ENCODE results near the gene ZER1. TPM values are rescaled to one million over a fixed set of nuclear protein-coding genes. Genes with fewer than 3 reads are reported as not detected.

The ZER1 gene
- total and polyA plus RNA-seq, 2 of the 8 experiments (the other 6 are each of a cell fraction or from before 2014, with no cell fraction given): 20.5 to 26.6 TPM

DNA sequence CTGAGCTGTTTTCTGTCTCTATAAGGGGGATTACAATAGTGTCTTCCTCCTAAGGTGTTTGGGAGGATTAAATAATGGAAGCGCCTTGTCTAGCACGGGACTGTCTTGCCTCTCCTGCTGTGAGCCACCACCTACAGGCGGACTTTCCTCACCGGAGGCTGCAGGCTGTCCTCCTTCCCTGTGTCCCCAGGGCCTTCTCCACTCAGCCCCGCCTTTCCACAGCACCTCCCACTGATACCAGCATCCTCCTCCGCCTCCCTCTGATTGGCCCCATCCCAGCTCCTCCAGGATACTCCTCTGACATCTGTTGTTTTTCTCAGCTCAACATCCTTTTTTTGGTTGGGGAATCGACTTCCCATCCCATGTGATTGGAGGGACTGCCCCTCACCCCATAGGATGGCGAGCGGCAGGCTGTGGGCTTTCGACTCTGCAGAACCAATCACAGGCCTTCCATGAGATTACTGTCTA is 46.9 kb downstream of the ZER1 start:
- no peaks in the 10 kb centered on the region for H3K79me2 ChIP-seq (ENCODE audit: control insufficient read depth in 1 of 2, insufficient read depth in 2 of 2, low read length in 2 of 2)
- no peak overlapping the region for H3K56ac ChIP-seq (replicated peaks; ENCODE audit: insufficient read length, low read depth, low read length)
- H3K79me1 ChIP-seq (ENCODE audit: low read depth, low read length): peaks cover 5% of the 10 kb centered on the region; the same call in 1 of the 2 replicates
- no peak overlapping the region for H4K91ac ChIP-seq (replicated peaks; ENCODE audit: insufficient read length, low read length)
- no peak overlapping the region for H3K14ac ChIP-seq (ENCODE audit: insufficient read length)
- H2AFZ ChIP-seq (ENCODE audit: low read length): no peak overlapping the region
- H3K23ac ChIP-seq (ENCODE audit: insufficient read length): no peak overlapping the region
- ChIA-PET POLR2A (ENCODE audit: partially characterized antibody) (interaction anchor here (0.6 to 13.5 kb wide), 23 partner anchors 8 to 425 kb away, joined by 3 to 133 read pairs (median 5); partner anchors contain the start of genes ENDOG, PKN3, SET and ZER1), CTCF (ENCODE audit: partially characterized antibody) (interaction anchor here (0.6 to 1.4 kb wide), 6 partner anchors 9 to 95 kb away, joined by 3 to 11 read pairs (median 3); no protein-coding TSS in a partner anchor)
- no peaks in the 10 kb centered on the region for H3K27me3 ChIP-seq (replicated peaks in 1 of 4; ENCODE audit: control insufficient read depth in 3 of 4, extremely low read depth in 1 of 4, insufficient read depth in 3 of 4, low read length in 3 of 4)
- H3K9ac ChIP-seq (replicated peaks in 1 of 4; ENCODE audit: extremely low read depth in 1 of 4, low read depth in 3 of 4, low read length in 3 of 4): no peak overlapping the region; a peak in 2 of 7 replicates
- H3K4me3 ChIP-seq (ENCODE audit: extremely low read depth in 1 of 4, insufficient read depth in 2 of 4, low read depth in 3 of 4, low read length in 4 of 4): peak overlapping the region; percentile 38 to 89 (median 45)
- DNase-seq (ENCODE audit: low read depth in 1 of 2, low spot score in 2 of 2) (peak; percentile 73 to 84), FAIRE-seq (peak; percentile 98)
- H3K27ac ChIP-seq (ENCODE audit: low read depth, low read length): peak overlapping the region; percentile 7
- H4K5ac ChIP-seq (ENCODE audit: insufficient read length, low read depth, low read length): no peak overlapping the region
- no peak overlapping the region for H2AK5ac ChIP-seq (ENCODE audit: low read depth, low read length)
- H2BK20ac ChIP-seq (ENCODE audit: low read length): no peak overlapping the region
- H2BK15ac ChIP-seq (ENCODE audit: low read length): no peak overlapping the region
- no peak overlapping the region; the same call in 1 of the 2 replicates for H3K18ac ChIP-seq (ENCODE audit: extremely low read depth, low read length)
- H3K4ac ChIP-seq (replicated peaks; ENCODE audit: insufficient read length, low read depth, low read length): peak overlapping the region; percentile 1
- no peak overlapping the region for H2BK120ac ChIP-seq (replicated peaks; ENCODE audit: low read depth, low read length)
- peaks cover 7% of the 10 kb centered on the region for H3K23me2 ChIP-seq (ENCODE audit: low read depth, low read length)
- peak overlapping the region; percentile 4; the same call in 1 of the 2 replicates for H4K8ac ChIP-seq (ENCODE audit: extremely low read depth, insufficient read depth, low read length)
- 33% methylated on average over 10 of the region's 10 CpGs; no CpG with 5 or more reads in 1 of the 2 experiments for WGBS, 2 experiments (ENCODE audit: extremely low coverage in 1 of 2, insufficient coverage in 1 of 2, insufficient read length in 1 of 2, insufficient replicate concordance in 2 of 2, low coverage in 1 of 2, low lambda C conversion rate in 2 of 2, missing lambda C conversion rate in 1 of 2)
- H2BK12ac ChIP-seq (ENCODE audit: low read depth, low read length): peak overlapping the region; percentile 31; the same call in 1 of the 2 replicates
- peaks cover 0 to 3% (median 0%) of the 10 kb centered on the region in 4 experiments; a peak in 3 of 7 replicates for H3K4me1 ChIP-seq (replicated peaks in 1 of 4; ENCODE audit: control insufficient read depth in 3 of 4, insufficient read depth in 4 of 4, low read length in 3 of 4)
- H2BK5ac ChIP-seq (ENCODE audit: low read depth, low read length): peak overlapping the region; percentile 47; the same call in 1 of the 2 replicates
- no peaks in the 10 kb centered on the region for H3K9me3 ChIP-seq (ENCODE audit: insufficient read depth in 2 of 2, low read depth in 1 of 2, low read length in 1 of 2)
- H4K20me1 ChIP-seq (replicated peaks in 1 of 2; ENCODE audit: control insufficient read depth in 1 of 2, insufficient read depth in 2 of 2, low read length in 2 of 2): peaks cover 0 to 2% of the 10 kb centered on the region in 2 experiments
- H3K4me2 ChIP-seq (ENCODE audit: insufficient read depth in 1 of 2, low read depth in 2 of 2, low read length in 2 of 2): peak overlapping the region; percentile 61 to 84
- peaks cover 0 to 15% (median 8%) of the 10 kb centered on the region in 4 experiments; a peak in 4 of 8 replicates for H3K36me3 ChIP-seq (ENCODE audit: control insufficient read depth in 2 of 4, insufficient read depth in 4 of 4, low read length in 3 of 4)
- TF ChIP-seq SP2 (IDR thresholded peaks at IDR 0.05; ENCODE audit: low read length) (peak; percentile 18; the same call in 1 of the 2 replicates), TAF7 (optimal IDR thresholded peaks at IDR 0.05; ENCODE audit: borderline replicate concordance, low read depth, low read length) (peak; percentile 2), JUND (IDR thresholded peaks at IDR 0.05; ENCODE audit: low read length) (no peak), CREB1 (IDR thresholded peaks at IDR 0.05) (0 out of 2 replicates have a peak, but pooled peaks have one; percentile 21), SP1 (IDR thresholded peaks at IDR 0.05; ENCODE audit: low read depth, low read length) (peak; percentile 89), YY1 (IDR thresholded peaks at IDR 0.05; ENCODE audit: low read depth, low read length) (0 out of 2 replicates have a peak, but pooled peaks have one; percentile 17), CHD2 (IDR thresholded peaks at IDR 0.05; ENCODE audit: low read length) (peak; percentile 71; the same call in 1 of the 2 replicates), KDM4A (IDR thresholded peaks at IDR 0.05; ENCODE audit: low read depth, low read length, severe bottlenecking) (peak; percentile 5), RFX5 (IDR thresholded peaks at IDR 0.05; ENCODE audit: borderline replicate concordance, low read depth, low read length) (no peak), RBBP5 (IDR thresholded peaks at IDR 0.05; ENCODE audit: borderline replicate concordance, low read depth, low read length) (no peak), TCF12 (IDR thresholded peaks at IDR 0.05; ENCODE audit: low read depth, low read length) (0 out of 2 replicates have a peak, but pooled peaks have one; percentile 73), TAF1 (IDR thresholded peaks at IDR 0.05; ENCODE audit: low read depth, low read length) (peak; percentile 49), KDM1A (IDR thresholded peaks at IDR 0.05; ENCODE audit: borderline replicate concordance, low read length) (peak; percentile 87; the same call in 1 of the 2 replicates)
